NCI-H2171 (cell line): ENCODE data around the gene ATXN7L1.

Source experiments
- DNase-seq: peaks from one replicate; lab custom pipeline; 2025; lab: John Stamatoyannopoulos, UW

ATXN7L1 gene

DNA sequence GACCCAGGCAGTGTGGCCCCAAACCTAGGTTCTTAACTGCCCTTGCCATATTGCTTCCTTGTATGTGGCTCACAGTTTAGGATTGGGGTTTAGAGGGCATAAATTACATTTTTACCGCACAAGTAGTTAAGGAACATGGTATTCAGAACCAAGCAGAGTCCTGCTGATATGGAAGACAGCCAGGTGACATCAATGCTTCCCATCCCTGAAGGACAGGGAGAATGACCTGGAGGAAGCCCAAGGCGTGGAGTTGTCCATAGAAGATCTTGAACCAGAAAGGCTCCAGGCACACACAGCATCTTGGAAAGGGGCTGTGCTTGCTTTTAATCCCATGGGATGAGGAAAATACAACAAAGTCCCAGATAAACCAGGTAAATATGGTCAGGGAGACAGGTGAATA, 48.3 kb downstream of the ATXN7L1 start:
- no peak for DNase-seq

DNA sequence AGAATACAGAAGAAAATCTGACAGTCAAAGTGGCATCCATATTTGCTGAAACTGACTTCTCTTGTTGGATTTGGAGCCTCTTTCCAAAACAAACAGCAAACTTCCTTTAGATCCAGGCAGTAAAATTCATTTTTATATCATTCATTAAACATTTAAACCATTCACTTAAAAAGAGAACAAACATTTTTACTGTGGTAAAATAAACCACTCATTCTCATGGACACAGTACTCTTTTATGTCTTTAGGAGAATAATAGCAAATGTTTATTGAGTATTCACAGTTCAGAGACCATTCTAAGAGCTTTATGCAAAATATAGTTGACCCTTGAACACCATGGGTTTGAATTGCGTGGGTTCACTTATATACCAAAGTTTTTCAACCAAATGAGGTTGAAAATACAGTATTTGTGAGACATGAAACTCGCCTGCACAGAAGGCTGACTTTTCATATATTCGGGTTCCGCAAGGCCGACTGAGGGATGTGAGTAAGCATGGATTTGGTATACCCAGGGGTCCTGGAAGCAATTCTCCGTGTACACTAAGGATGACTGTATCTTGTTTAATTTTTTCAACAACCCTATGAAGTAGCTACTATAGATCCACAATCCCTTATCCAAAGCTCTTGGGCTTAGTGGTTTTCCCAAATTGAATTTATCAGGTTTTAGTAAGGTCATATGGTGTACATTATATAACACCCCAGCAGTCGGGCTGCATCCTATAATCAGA, 49.1 kb downstream of the ATXN7L1 start:
- DNase-seq = no peak

DNA sequence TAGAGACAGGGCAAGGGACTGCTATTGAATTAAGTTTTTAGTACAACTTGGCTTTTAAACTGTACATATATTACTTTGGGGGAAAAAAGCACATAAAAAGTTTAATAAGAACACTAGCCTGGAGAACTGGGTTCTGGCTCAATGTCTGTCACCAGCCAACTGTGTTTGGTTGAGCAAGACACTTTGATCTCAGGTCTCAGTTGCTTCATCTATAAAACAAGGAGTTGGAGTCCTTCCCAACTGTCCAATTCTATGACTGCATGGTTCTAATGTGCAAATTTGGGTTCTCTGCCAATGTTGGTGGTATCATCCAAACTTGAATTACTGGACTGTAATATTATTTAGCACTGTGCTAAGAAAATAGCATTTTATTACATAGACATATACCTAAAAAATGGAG, 50.3 kb downstream of the ATXN7L1 start:
- no peak for DNase-seq

DNA sequence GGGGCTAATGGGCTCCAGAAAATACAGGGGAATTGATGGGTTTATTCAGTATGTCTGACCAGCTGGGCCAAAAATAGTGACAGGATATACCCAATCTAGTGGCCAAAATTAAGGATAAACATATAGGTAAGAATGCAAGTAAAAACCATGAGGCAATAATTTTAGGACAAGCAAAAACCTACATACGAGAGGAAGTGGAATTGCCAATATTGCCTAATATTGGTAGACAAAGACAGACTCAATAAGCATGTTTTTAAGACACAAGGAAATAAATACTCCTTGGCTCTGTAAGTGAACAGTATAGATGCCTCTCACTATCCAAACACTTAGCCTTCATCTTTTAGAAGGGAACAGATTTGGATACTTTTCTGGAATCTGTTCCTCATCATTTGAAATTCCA, 51.0 kb downstream of the ATXN7L1 start:
- DNase-seq = no peak

DNA sequence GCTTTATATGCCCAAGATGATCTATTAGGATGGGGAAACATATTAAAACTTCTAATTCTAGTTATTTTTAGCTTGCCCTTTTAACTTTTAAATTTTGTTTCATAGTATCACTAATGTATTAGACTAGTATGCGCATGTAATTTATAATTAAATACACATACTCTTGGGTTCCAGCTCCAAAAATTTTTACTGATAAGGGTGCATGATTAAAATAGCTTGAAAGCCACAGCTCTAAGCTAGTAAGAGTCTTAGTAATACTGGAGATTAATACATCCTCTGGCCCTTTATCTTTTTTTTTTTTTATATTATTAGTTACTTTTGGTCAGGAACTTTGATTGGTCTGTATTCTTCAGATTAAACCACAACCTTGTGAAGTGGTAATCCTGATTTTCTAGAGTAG, 53.6 kb downstream of the ATXN7L1 start:
- DNase-seq = no peak

DNA sequence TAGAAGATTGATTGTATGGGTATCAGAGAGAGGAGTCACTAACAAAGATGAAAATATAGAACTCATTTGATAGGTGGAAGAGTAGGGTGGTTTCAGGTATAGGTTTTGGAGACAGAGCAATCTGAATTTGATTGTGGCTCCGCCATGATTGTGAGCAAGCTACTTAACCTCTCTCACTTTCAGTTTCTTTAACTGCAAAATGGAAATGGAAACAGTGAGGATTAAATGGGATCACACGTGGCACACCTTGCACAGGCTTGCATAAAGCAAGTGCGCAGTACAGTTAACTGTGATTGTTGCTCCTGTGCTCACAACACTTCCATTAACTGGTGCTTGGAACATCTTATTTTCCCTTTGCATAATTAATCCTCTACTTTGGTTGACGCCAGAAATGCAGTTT, 54.9 kb downstream of the ATXN7L1 start:
- DNase-seq = no peak

DNA sequence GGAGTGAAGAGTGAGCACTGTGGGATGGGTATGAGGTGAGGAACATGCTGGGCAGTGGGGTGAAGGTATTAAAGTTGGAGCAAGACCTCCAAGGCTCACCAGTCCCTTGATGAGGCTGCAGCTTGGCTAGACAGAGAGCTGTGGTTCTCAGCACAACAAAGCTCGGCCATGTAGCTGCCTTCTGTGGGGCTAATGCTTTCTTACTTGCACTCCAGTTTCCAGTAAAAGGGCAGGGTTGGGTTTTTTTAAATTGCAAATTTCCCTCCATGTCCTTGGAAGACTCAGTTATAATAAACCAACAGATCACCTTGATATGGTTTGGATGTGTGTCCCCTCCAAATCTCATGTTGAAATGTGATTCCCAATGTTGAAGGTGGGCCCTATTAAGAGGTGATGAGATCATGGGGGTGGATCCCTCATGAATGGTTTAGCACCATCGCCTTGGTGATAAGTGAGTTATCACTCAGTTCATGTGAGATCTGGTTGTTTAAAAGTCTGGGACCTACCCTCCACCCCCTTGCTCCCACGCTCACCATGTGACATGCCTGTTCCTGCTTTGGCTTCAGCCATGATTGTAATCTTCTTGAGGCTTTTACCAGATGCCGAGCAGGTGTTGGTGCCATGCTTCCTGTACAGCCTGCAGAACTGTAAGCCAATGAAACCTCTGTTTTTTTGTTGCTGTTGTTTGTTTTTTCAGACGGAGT, 55.9 kb downstream of the ATXN7L1 start:
- DNase-seq = no peak

DNA sequence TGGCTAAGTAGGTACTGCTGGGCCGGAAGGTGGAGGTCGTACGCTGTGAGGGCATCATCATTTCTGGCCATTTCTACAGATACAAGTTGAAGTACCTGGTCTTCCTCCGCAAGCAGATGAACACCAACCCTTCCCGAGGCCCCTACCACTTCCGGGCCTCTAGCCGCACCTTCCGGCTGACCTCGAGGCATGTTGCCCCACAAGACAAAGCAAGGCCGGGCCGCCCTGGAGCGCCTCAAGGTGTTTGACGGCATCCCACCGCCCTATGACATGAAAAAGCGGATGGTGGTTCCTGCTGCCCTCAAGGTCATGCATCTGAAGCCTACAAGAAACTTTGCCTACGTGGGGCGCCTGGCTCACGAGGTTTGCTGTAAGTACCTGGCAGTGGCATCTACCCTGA, 56.8 kb downstream of the ATXN7L1 start:
- DNase-seq = no peak

DNA sequence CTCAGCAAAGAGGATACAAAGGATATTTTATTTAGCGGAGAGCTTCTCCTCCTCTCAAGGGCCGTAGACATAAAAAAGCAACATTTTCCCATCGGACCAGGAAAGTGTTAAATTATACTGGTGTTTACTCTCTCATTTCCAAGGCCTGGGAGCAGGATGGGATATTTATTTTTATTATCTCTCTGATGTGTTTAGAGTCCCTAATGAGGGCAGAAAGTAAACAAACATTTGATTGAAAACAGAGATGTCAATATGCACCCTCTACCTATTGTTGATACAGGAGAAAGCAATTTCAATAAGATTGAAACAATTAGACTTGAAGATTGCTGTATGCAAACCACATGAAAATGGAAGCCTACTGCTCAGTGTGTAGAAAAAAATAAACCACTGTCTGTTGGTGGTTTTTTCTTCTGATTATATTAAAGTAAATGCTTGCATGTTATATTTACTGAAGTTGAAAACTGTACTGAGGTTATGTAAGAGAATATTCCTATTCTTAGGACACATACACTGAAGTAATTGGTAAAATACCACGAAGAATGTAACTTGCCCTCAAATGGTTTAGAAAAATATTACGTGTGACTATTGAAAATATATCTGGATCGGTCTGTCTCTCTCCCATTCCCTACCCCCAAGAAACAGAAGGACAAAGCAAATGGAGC, 59.3 kb downstream of the ATXN7L1 start:
- DNase-seq = no peak

DNA sequence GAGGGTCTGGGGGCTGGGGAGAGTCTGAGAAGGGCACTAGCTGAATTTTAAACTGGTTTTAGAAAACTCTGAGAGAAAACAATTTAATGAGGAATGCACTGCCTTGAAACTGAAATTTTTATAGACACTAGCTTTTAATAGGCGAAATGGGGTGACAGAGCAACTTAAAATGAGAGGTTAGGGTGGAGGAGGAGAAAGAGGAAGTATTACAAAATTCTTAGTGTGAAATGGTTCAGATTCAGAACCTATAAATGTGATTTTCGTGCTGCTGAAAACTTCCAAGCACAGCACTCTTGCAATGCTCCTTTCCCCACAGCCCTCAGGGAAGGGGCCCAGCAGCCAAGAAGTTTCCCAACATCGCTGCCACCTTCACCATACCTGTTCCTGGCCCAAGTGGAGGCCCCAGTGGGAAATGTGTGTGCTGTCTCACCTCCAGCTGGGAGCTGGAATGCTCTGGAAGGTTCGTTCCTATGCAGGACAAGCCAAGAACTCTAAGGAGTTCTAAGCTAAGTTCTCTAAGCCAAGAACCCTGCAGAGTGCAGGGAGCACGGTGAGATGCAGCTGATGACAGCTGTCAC, 60.0 kb downstream of the ATXN7L1 start:
- no peak for DNase-seq

DNA sequence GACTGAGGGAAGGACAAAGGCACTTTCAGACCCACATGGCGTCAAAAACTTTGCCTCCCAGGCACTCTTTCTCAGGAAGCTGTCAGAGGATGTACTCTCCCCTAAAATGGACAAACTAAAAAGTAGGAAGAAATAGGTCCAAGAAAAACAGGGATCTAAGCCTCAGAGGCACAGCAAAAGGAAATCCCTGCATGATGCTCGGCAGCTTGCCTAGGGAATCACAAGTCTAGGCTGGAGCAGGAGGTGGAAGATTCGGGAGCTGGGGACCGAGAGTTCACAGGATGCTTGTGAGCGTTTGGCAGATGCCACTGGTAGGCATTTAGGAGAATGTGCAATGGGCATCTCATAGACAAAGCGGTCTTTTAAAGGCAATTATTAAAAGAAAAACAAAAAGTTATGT, 60.8 kb downstream of the ATXN7L1 start:
- no peak for DNase-seq

DNA sequence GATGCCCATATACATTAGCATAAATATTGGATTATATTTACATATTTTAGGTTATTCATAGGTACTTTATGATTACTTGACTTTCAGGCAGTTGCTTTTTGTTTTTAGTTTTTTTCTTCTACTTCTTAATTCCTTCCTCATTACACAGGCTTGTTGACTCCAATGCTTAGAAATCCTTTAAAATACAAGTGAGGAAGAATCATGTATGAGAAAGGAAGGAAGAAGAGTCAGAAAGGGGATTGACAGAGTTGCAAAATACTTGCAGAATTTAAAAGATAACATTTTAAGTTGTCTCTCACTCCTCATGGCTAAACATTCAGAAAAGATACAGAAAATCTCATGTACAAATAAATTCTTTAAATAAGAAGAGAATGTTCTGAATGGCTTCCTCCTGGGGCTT, 61.9 kb downstream of the ATXN7L1 start:
- no peak for DNase-seq

DNA sequence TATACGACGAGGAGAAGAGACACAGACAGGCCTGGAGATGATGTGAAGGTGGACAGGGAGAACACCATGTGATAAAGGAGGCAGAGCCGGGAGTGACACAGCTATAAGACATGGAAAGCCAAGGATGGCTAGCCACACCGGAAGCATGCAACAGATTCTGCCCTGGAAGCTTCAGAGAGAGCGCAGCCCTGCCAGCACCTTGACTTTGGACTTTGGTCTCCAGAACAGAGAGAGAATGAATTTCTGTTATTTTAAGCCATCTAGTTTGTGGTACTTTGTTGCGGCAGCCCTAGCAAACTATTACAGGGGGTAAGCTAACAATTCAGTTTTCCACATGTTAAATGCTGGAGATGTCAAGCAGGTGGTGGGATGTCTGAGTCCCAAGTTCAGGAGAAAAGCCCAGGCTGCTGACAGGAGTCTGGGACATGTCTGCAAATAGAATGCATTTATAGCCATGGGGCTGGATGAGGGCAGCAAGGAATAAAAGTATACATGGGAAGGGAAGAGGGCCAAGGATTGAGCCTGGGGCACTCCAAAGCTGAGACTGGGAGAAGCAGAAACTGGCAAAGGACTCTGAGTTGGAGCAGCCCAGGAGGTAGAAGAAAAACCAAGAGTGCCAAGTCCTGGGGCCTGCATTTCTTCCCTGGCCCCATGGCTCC, 65.1 kb downstream of the ATXN7L1 start:
- DNase-seq = no peak

DNA sequence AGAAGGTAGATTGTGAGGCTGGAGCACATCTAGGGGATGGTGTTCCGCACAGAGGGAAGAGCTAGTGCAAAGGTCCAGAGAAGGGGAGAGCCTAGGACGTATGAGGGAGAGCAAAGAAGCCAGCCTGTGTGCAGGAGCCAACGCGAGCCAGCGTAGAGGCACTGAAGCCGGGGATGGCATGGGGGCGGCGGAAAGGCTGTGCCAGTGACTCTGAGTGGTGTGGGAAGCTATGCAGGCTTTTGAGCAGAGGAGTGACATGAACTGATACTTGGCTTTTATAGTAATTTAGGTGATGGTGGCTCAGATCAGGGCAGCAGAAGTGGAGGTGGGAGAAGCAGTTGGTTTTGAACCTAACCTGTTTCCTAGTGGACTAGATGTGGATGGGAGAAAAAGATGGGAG, 65.8 kb downstream of the ATXN7L1 start:
- no peak for DNase-seq

DNA sequence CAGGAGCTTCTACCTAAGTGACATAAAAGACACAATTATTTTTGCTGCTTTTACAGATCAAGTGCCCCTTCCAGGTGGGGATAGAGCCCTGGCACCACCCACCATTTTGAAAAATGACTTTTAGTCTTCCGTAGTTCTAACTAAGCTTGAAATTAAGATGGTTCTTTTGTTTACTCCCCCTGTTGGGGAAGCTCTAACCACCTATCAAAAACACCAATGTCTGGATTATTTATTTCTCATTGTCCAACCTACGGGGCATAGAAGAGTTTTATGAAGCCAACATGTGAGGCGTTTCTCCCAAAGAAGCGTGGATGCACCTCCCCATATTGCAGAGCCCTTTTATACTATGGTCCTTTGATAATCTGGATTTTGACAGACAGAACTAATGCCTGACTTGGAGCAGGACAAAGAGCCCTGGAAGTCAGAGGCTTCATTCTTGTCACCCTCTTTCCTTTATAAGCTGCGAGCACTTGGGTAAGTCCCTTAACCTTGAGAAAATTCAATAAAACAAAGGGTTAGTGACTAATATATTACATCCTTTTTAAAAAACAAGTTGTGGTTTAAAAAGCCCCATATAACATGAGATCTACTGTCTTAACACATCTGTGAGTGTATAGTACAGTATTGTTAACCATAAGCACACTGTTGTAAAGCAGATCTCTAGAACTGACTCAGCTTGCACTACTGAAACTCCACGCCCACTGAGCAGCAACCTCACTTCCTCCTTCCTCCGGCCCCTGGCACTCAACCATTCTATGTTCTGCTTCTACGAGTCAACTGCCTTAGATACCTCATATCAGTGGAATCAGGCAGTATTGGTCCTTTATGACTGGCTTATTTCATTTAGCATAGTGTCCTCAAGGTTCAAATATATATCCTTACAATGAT, 67.5 kb downstream of the ATXN7L1 start:
- DNase-seq = no peak

DNA sequence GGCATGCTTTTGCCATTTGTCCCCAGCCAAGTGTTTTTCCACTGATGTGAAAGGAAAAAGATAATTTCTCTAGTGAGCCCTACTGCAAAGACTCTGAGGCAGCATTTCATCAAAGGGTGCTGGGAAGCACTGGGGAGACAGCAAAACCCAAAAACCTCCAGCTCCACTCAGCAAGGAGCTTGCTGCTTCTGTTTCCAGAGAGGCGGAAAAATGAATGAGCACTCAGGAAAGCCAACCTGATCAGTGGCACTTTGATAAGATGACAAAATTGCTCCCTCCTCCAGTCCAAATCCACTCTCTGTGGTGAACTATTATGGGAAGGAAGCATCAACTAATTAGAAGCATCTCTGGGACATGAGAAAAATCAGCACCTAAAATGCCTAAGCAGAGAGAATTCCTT, 68.2 kb downstream of the ATXN7L1 start:
- DNase-seq = no peak

DNA sequence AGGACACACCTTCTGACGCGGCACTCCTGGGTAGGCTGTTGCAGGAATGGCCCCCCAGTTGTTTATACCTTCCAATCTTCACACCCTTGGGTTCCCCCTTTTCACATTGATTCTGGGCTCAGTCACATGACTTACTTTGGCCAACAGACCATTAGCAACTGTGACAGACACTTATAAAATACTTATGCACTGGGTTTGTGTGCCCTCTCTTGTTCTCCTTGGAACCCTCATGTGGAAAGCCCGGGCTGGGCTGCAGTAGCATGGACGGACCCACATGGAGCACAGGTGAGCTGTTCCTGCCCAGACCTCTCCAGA, 69.0 kb downstream of the ATXN7L1 start:
- DNase-seq = no peak

DNA sequence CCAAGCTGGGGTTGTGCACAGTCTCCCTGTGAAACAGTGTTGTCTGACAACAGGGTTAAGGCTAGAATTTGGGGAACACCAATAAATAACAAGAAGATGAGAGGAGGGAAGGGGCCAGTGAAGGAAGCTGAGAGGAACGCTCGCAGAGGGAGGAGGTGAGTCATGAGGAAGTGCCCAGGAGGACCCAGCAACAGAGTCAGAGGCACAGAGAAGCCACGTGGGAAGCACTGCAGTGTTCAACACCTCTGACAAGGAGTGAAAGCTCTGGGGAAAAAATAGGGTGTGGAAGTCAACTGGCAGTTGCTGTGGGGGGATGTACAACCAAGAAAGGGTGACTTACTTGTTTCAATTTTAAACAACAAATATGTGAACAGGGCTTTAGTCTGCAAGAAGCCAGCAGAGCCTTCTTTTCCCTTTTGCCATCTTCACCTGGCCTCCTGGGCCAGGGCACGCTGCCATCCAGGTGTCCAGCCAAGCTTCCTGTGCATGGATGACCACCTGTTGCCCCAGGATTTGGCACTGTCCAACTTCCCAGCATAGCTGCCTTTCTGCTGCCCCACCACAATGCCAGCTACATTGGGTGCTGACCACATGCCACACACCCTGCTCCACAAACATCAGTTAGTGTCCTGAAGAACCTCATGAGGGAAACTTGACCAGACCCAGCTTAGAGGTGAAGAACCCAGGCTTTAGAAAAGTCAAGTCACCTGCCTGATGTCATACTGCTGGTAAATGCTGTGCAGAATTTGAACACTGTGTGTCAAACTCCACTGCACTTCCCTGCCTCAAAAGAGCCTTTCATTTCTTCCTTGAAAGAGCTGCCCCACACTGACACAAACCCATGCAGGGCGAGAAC, 69.6 kb downstream of the ATXN7L1 start:
- no peak for DNase-seq

DNA sequence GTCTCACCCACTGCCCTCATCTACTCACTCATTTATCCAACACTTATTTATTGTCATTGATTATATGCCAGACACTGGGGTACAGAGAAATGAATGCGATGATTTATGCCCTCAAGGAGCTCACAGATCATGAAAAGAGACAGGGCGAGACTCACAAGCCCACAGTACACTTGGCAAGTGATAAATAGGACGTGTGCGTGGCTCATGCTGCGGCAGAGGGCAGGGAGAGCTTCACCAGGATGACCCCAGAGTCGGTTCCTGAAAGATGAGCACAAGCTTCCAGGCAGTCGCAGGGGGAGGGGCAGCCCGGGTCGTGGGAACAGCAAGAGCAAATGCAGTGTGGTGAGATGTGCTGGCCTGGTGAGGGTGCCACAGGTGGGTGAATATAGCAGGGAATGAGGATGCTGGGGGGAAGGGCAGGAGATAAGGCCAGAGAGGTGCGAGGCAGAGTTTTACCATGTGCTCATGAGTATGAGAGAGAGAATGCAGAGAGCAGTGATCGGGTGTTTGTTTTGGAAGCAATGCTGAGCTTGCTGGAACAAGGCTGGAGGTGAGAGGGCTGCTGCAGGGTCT, 70.9 kb downstream of the ATXN7L1 start:
- DNase-seq = no peak

DNA sequence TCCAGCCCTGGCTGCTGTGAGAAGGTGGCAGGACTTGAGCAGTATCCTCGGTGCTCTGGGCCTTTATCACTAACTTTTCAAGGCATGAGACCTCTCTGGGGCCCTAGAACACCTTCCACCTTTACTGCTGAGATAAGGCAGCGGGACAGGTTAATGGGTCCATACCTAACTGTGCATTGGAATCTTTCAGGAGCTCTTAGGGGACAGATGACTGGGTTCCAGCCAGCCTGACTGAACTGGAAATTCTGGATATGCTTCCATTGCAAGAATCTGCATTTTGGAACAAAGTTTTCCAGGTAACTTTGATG, 73.0 kb downstream of the ATXN7L1 start:
- no peak for DNase-seq
